Liver (tissue), 9 donors: ENCODE data around the gene PTPRN2. TPM values are rescaled to one million over a fixed set of nuclear protein-coding genes. Genes with fewer than 3 reads are reported as not detected.

Source experiments
- DNase-seq: peaks from one replicate; pipeline ENCODE4 v3.0.0-alpha.2; 2017; ENCODE audit warnings: low spot score
- H3K27ac ChIP-seq, 2 donors: one replicate each; pipeline ENCODE4 v1.7.0; 2013; ENCODE audit warnings: inconsistent platforms in 2 of 2, low read length in 2 of 2, control low read depth in 1 of 2, low read depth in 1 of 2, mild to moderate bottlenecking in 1 of 2
- H3K27me3 ChIP-seq, 4 donors: one replicate each; pipeline versions ENCODE4 v1.6.1 to v1.7.0; 2013; ENCODE audit warnings: low read length in 3 of 4, inconsistent platforms in 1 of 4, mild to moderate bottlenecking in 1 of 4, moderate library complexity in 1 of 4; ENCODE audit not compliant: control insufficient read depth in 4 of 4, insufficient read depth in 4 of 4
- H3K36me3 ChIP-seq, 4 donors: one replicate each; pipeline versions ENCODE4 v1.6.1 to v1.7.0; 2013; ENCODE audit warnings: low read length in 3 of 4, mild to moderate bottlenecking in 3 of 4, low read depth in 1 of 4, moderate library complexity in 1 of 4; ENCODE audit not compliant: control insufficient read depth in 4 of 4, insufficient read depth in 3 of 4
- H3K4me1 ChIP-seq, 4 donors: one replicate each; pipeline versions ENCODE4 v1.6.1 to v1.7.0; 2013; ENCODE audit warnings: low read length in 3 of 4, mild to moderate bottlenecking in 3 of 4, moderate library complexity in 1 of 4; ENCODE audit not compliant: control insufficient read depth in 4 of 4, insufficient read depth in 4 of 4
- H3K4me3 ChIP-seq, 3 donors: one replicate each; pipeline versions ENCODE4 v1.6.1 to v1.7.0; 2013; ENCODE audit warnings: low read length in 3 of 3, control low read depth in 1 of 3, low read depth in 1 of 3, mild to moderate bottlenecking in 1 of 3
- H3K9ac ChIP-seq, 2 donors: one replicate each; pipeline ENCODE4 v1.7.0; 2013; ENCODE audit warnings: low read length in 2 of 2, mild to moderate bottlenecking in 2 of 2, moderate library complexity in 2 of 2, control low read depth in 1 of 2, low read depth in 1 of 2
- H3K9me3 ChIP-seq, 4 donors: one replicate each; pipeline versions ENCODE4 v1.6.1 to v1.7.0; 2013; ENCODE audit warnings: low read length in 3 of 4; ENCODE audit not compliant: control insufficient read depth in 4 of 4
- ATF3 ChIP-seq: IDR thresholded peaks from 2 replicates; pipeline ENCODE4 v1.6.1; 2016; ENCODE audit warnings: antibody characterized with exemption
- CTCF ChIP-seq: fragments of 150-350 bp; IDR thresholded peaks from 2 replicates; pipeline ENCODE4 v1.5.1; 2017; ENCODE audit warnings: improper control_type of control experiment, low read depth, low read length; ENCODE audit not compliant: missing input control
- EGR1 ChIP-seq, 2 donors: IDR thresholded peaks; 2 replicates each; pipeline ENCODE4 v1.6.1; 2016 to 2018; ENCODE audit warnings: antibody characterized with exemption in 2 of 2, low read depth in 2 of 2
- FOXA1 ChIP-seq: IDR thresholded peaks from 2 replicates; pipeline ENCODE4 v1.6.1; 2016; ENCODE audit warnings: antibody characterized with exemption
- FOXA2 ChIP-seq: IDR thresholded peaks from 2 replicates; pipeline ENCODE4 v1.6.1; 2016; ENCODE audit warnings: antibody characterized with exemption
- GABPA ChIP-seq, 2 donors: IDR thresholded peaks in 1 of 2; conservative IDR thresholded peaks in 1 of 2; 2 replicates each; pipeline ENCODE4 v1.6.1; 2016; ENCODE audit warnings: antibody characterized with exemption in 2 of 2, mild to moderate bottlenecking in 1 of 2, moderate library complexity in 1 of 2
- HNF4A ChIP-seq, 2 donors: conservative IDR thresholded peaks; 2 replicates each; pipeline ENCODE4 v1.6.1; 2016; ENCODE audit warnings: antibody characterized with exemption in 2 of 2, mild to moderate bottlenecking in 2 of 2
- HNF4G ChIP-seq: IDR thresholded peaks from 2 replicates; pipeline ENCODE4 v1.6.1; 2016; ENCODE audit warnings: antibody characterized with exemption
- JUND ChIP-seq, 2 donors: IDR thresholded peaks; 2 replicates each; pipeline ENCODE4 v1.6.1; 2016; ENCODE audit warnings: antibody characterized with exemption in 2 of 2
- MAX ChIP-seq: IDR thresholded peaks from 2 replicates; pipeline ENCODE4 v1.6.1; 2016; ENCODE audit warnings: antibody characterized with exemption
- NR2F2 ChIP-seq: IDR thresholded peaks from 2 replicates; pipeline ENCODE4 v1.6.1; 2016; ENCODE audit warnings: antibody characterized with exemption
- RAD21 ChIP-seq, 2 donors: IDR thresholded peaks; 2 replicates each; pipeline ENCODE4 v1.6.1; 2016; ENCODE audit warnings: antibody characterized with exemption in 2 of 2, mild to moderate bottlenecking in 2 of 2
- REST ChIP-seq: IDR thresholded peaks from 2 replicates; pipeline ENCODE4 v1.6.1; 2016; ENCODE audit warnings: antibody characterized with exemption, mild to moderate bottlenecking
- RXRA ChIP-seq, 2 donors: IDR thresholded peaks; 2 replicates each; pipeline ENCODE4 v1.6.1; 2017 to 2018; ENCODE audit warnings: antibody characterized with exemption in 2 of 2, mild to moderate bottlenecking in 1 of 2
- SP1 ChIP-seq: IDR thresholded peaks from 2 replicates; pipeline ENCODE4 v1.6.1; 2018; ENCODE audit warnings: antibody characterized with exemption, mild to moderate bottlenecking
- TAF1 ChIP-seq: conservative IDR thresholded peaks from 2 replicates; pipeline ENCODE4 v1.6.1; 2016; ENCODE audit warnings: antibody characterized with exemption, mild to moderate bottlenecking
- YY1 ChIP-seq: IDR thresholded peaks from 2 replicates; pipeline ENCODE4 v1.6.1; 2016; ENCODE audit warnings: antibody characterized with exemption, mild to moderate bottlenecking
- WGBS: extraction: QIAGEN DNeasy Blood & Tissue Kit; methylation state at CpG from one replicate; pipeline ENCODE4 v1.1.7; 2013; 5-methylcytosine and 5-hydroxymethylcytosine counted together
- polyA plus RNA-seq, 2 donors: library from polyadenylated mRNA; stranded (reverse) in 1 of 2; unstranded in 1 of 2; fragments of 200-250 nt in 1 of 2; fragments of >200 nt in 1 of 2; fragmentation: Nextera tagmentation in 1 of 2; extraction: Ambion mirVana in 1 of 2; gene quantifications; one replicate each; pipeline versions ENCODE4 v1.2.1 to v1.2.3, GENCODE V29; 2013 to 2015
- total RNA-seq, 2 donors: library from RNA; depleted of rRNA; stranded (reverse); fragments of >200 nt; gene quantifications; one replicate each; pipeline ENCODE4 v1.2.3, GENCODE V29; 2014
- donor health status: healthy.
- donor health status: healthy.
- donor health status: healthy.
- donor health status: healthy.
- donor health status: healthy.

Gene PTPRN2
- total and polyA plus RNA-seq, 4 donors = 0.75 to 1.9 (median 1.1) TPM

- TF ChIP-seq REST (no peak), FOXA2 (no peak), YY1 (no peak), FOXA1 (no peak), ATF3 (no peak), HNF4G (no peak), GABPA (IDR thresholded peaks at IDR 0.05 in 1 of 2, conservative IDR thresholded peaks at IDR 0.05 in 1 of 2) (no peak), EGR1 (IDR thresholded peaks at IDR 0.05; ENCODE audit: low read depth in 2 of 2) (no peak), RAD21 (IDR thresholded peaks at IDR 0.05) (no peak)
Measured at GRCh38 chr7:157532068-157532467, 1055.6 kb downstream of the PTPRN2 start (continued).

GRCh38 chr7:157529768-157530560 lies 1057.7 kb downstream of the PTPRN2 start:
- peaks cover 0 to 7% (median 3%) of the 10 kb centered on the region in 4 donors for H3K9me3 ChIP-seq
- no peak overlapping the region for H3K9ac ChIP-seq
- H3K27me3 ChIP-seq = no peaks in the 10 kb centered on the region
- H3K27ac ChIP-seq = no peak overlapping the region
- TF ChIP-seq HNF4A (conservative IDR thresholded peaks at IDR 0.05) (no peak), JUND (IDR thresholded peaks at IDR 0.05) (no peak), RXRA (IDR thresholded peaks at IDR 0.05) (no peak), NR2F2 (no peak), HNF4G (no peak), CTCF (no peak), REST (no peak), TAF1 (no peak), MAX (no peak), SP1 (no peak), FOXA1 (no peak)
- no peak overlapping the region for H3K4me3 ChIP-seq
- H3K36me3 ChIP-seq = no peaks in the 10 kb centered on the region
- H3K4me1 ChIP-seq = no peaks in the 10 kb centered on the region
- DNase-seq = no peak
- WGBS = 74% methylated on average over 25 of the region's 25 CpGs
